Hepatocyte (in vitro differentiated cells): ENCODE results near the gene ZNF423. TPM values are rescaled to one million over a fixed set of nuclear protein-coding genes. Genes with fewer than 3 reads are reported as not detected.

Experiments used
- DNase-seq: peaks from one replicate; pipeline ENCODE4 v3.0.0-alpha.2; 2016; ENCODE audit warnings: low spot score
- H2AFZ ChIP-seq: fragments of 200-600 bp; sonication (generic); 2 replicates; pipeline ENCODE4 v1.6.0; 2016; ENCODE audit warnings: antibody characterized with exemption, mild to moderate bottlenecking
- H3K27ac ChIP-seq: fragments of 200-600 bp; sonication (generic); 2 replicates; pipeline ENCODE4 v1.5.1; 2016; ENCODE audit warnings: mild to moderate bottlenecking
- H3K27me3 ChIP-seq: fragments of 200-600 bp; sonication (generic); 2 replicates; pipeline ENCODE4 v1.6.1; 2016
- H3K36me3 ChIP-seq: fragments of 200-600 bp; sonication (generic); replicated peaks from 2 replicates; pipeline ENCODE4 v1.5.1; 2016; ENCODE audit warnings: low read depth; ENCODE audit not compliant: insufficient read depth
- H3K4me1 ChIP-seq: fragments of 200-600 bp; sonication (generic); 2 replicates; pipeline ENCODE4 v1.5.1; 2016; ENCODE audit warnings: mild to moderate bottlenecking, moderate library complexity; ENCODE audit not compliant: insufficient read depth
- H3K4me2 ChIP-seq: fragments of 200-600 bp; sonication (generic); 2 replicates; pipeline ENCODE4 v1.6.0; 2016
- H3K4me3 ChIP-seq: fragments of 200-600 bp; sonication (generic); 2 replicates; pipeline ENCODE4 v1.5.1; 2016; ENCODE audit warnings: mild to moderate bottlenecking
- H3K79me2 ChIP-seq: fragments of 200-600 bp; sonication (generic); 2 replicates; pipeline ENCODE4 v1.6.0; 2017; ENCODE audit warnings: mild to moderate bottlenecking
- H3K9me2 ChIP-seq: fragments of 200-600 bp; sonication (generic); replicated peaks from 2 replicates; pipeline ENCODE4 v1.6.0; 2017; ENCODE audit warnings: mild to moderate bottlenecking; ENCODE audit not compliant: insufficient read depth
- H3K9me3 ChIP-seq: fragments of 200-600 bp; sonication (generic); 2 replicates; pipeline ENCODE4 v1.5.1; 2016; ENCODE audit warnings: low read depth, mild to moderate bottlenecking
- H4K20me1 ChIP-seq: fragments of 200-600 bp; sonication (generic); 2 replicates; pipeline ENCODE4 v1.6.0; 2016; ENCODE audit warnings: mild to moderate bottlenecking; ENCODE audit not compliant: insufficient read depth, poor library complexity, severe bottlenecking
- CTCF ChIP-seq: fragments of 200-600 bp; sonication (generic); IDR thresholded peaks from 2 replicates; pipeline ENCODE4 v1.5.1; 2016; ENCODE audit warnings: antibody characterized with exemption, mild to moderate bottlenecking; ENCODE audit not compliant: poor library complexity
- EZH2 ChIP-seq: fragments of 200-600 bp; sonication (generic); IDR thresholded peaks from 2 replicates; pipeline ENCODE4 v1.6.1; 2016; ENCODE audit warnings: antibody characterized with exemption, mild to moderate bottlenecking, borderline replicate concordance
- EZH2phosphoT487 ChIP-seq: fragments of 200-600 bp; sonication (generic); IDR thresholded peaks from one replicate; pipeline ENCODE4 v1.6.1; 2018; ENCODE audit warnings: antibody characterized with exemption, mild to moderate bottlenecking, low read depth, moderate library complexity; ENCODE audit not compliant: unreplicated experiment, severe bottlenecking
- WGBS: methylation state at CpG from one replicate; pipeline ENCODE4 v1.1.6; 2016; ENCODE audit warnings: low lambda C conversion rate; ENCODE audit errors: missing lambda C conversion rate; 5-methylcytosine and 5-hydroxymethylcytosine counted together
- polyA plus RNA-seq: library from polyadenylated mRNA; unstranded; fragments of >200 nt; fragmentation: Nextera tagmentation; extraction: Ambion mirVana; gene quantifications from 2 replicates; pipeline ENCODE4 v1.2.1, GENCODE V29; 2016
- total RNA-seq: library from RNA; depleted of rRNA; stranded (reverse); fragments of >200 nt; gene quantifications from 2 replicates; pipeline ENCODE4 v1.2.3, GENCODE V29; 2014

ZNF423 gene
- total and polyA plus RNA-seq, 2 experiments from 2014 or later, result 9.6 to 11.8 TPM

- Histone ChIP-seq H3K9me2 (no peaks in the 10 kb centered on the region), H2AFZ (no peak overlapping the region)
- DNase-seq, result no peak
These were observed 233.2 kb downstream of the ZNF423 start for GRCh38 chr16:49622421-49623402.

GRCh38 chr16:49622084-49622390 is 233.9 kb downstream of the ZNF423 start:
- Histone ChIP-seq H4K20me1 (no peaks in the 10 kb centered on the region), H3K4me3 (no peak overlapping the region), H3K79me2 (no peaks in the 10 kb centered on the region), H3K9me2 (no peaks in the 10 kb centered on the region), H3K27ac (no peak overlapping the region), H3K4me2 (no peak overlapping the region), H3K27me3 (no peaks in the 10 kb centered on the region), H3K4me1 (peaks cover 31% of the 10 kb centered on the region), H2AFZ (no peak overlapping the region), H3K36me3 (no peaks in the 10 kb centered on the region), H3K9me3 (no peaks in the 10 kb centered on the region)
- TF ChIP-seq EZH2phosphoT487 (no peak), CTCF (no peak), EZH2 (no peak)
- 100% methylated on average over 4 of the region's 4 CpGs for WGBS
- DNase-seq, result no peak

More at GRCh38 chr16:49622421-49623402, 233.2 kb downstream of the ZNF423 start:
- Histone ChIP-seq H3K4me1 (peaks cover 31% of the 10 kb centered on the region), H3K27ac (no peak overlapping the region), H3K4me2 (no peak overlapping the region), H4K20me1 (no peaks in the 10 kb centered on the region), H3K79me2 (no peaks in the 10 kb centered on the region), H3K27me3 (no peaks in the 10 kb centered on the region), H3K9me3 (no peaks in the 10 kb centered on the region), H3K36me3 (no peaks in the 10 kb centered on the region), H3K4me3 (no peak overlapping the region)
- TF ChIP-seq CTCF, result no peak
- no peak for TF ChIP-seq EZH2phosphoT487
- TF ChIP-seq EZH2, result no peak
- WGBS, result 92% methylated on average over 17 of the region's 17 CpGs

DNA sequence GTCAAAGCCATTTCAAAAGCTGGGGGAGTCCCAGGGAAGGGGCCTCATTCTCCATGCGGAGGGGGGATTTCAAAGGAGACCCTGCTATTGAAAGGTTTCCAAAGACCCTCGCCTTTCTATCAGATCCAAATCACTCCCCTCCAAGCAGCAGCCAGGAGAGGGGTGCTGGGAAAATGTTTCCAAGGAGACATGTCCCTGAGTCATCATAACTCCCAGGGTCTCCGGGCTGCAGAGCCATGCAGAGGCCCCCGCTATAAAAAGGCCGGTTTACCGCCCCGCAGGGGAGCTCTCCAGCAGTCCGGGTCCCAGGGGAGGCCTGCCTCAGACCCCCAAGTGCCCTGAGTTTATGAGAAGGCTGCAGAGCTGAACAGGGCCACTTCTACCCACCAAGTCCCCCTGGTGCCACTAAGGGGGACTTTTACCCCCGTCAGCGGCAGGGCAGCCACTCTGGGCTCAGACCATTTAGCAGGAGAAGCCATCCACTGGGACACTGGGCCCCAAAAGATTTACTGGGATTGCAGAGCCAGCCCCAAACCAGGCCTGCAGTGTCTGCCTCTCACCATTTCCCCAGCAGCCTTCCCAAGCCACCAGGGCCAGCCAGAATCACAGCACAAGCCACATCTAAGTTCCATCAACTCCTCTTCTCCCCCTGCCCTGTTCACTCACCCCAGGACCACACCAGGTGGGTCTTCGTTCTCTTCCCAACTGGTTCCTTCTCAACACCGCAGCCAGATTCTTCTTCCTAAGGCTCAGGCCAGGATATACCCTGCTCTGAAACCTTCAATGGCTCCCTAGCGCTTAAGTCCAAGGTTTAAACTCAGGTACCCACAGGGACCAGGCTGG is 234.4 kb downstream of the ZNF423 start:
- no peak for TF ChIP-seq CTCF
- TF ChIP-seq EZH2, result no peak
- no peak for TF ChIP-seq EZH2phosphoT487
- Histone ChIP-seq H3K79me2 (no peaks in the 10 kb centered on the region), H3K9me2 (no peaks in the 10 kb centered on the region), H3K9me3 (no peaks in the 10 kb centered on the region), H3K4me2 (peak overlapping the region; percentile 55), H3K36me3 (no peaks in the 10 kb centered on the region), H2AFZ (no peak overlapping the region), H3K4me1 (peaks cover 31% of the 10 kb centered on the region), H3K27ac (peak overlapping the region; percentile 94), H3K27me3 (no peaks in the 10 kb centered on the region), H3K4me3 (no peak overlapping the region), H4K20me1 (no peaks in the 10 kb centered on the region)
- DNase-seq, result peak; percentile 38
- WGBS, result 74% methylated on average over 13 of the region's 13 CpGs
